Astrocyte (in vitro differentiated cells and primary cell): ENCODE data around the gene OS9.

Experiments used
- EZH2 ChIP-seq: IDR thresholded peaks from 2 replicates; pipeline ENCODE4 v1.6.1; 2012; ENCODE audit warnings: mild to moderate bottlenecking, low read length, inconsistent platforms; ENCODE audit not compliant: insufficient read depth
- TF ChIP-seq, protein P1 (sequence below): IDR thresholded peaks from 2 replicates; pipeline ENCODE4 v1.5.1; 2011; ENCODE audit warnings: low read depth, mild to moderate bottlenecking, inconsistent platforms, low read length, moderate library complexity; ENCODE audit not compliant: insufficient read depth

DNA sequence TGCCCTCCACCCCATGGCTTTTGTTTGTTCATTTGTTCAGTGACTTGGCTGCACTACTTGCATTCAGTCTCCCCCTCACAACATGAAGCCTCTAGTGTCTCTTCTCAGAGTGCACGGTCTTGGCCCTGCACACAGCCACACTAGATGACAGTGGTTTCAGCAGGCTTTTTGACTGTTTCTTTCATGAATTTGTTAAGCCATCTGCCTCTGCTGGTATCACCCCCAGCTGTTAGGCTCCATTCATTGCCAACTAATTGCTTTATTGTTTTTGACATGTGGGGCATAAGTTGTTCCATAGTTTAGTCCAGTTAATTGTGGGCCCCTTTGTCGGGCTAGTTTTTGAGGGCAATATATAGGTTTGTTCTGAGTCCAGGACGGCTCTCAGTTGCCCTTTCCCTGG, 18.8 kb downstream of the OS9 start:
- TF ChIP-seq, protein P1, sequence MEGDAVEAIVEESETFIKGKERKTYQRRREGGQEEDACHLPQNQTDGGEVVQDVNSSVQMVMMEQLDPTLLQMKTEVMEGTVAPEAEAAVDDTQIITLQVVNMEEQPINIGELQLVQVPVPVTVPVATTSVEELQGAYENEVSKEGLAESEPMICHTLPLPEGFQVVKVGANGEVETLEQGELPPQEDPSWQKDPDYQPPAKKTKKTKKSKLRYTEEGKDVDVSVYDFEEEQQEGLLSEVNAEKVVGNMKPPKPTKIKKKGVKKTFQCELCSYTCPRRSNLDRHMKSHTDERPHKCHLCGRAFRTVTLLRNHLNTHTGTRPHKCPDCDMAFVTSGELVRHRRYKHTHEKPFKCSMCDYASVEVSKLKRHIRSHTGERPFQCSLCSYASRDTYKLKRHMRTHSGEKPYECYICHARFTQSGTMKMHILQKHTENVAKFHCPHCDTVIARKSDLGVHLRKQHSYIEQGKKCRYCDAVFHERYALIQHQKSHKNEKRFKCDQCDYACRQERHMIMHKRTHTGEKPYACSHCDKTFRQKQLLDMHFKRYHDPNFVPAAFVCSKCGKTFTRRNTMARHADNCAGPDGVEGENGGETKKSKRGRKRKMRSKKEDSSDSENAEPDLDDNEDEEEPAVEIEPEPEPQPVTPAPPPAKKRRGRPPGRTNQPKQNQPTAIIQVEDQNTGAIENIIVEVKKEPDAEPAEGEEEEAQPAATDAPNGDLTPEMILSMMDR, result no peak
- TF ChIP-seq EZH2, result no peak
